H4 (cell line): ENCODE results near the gene DHX9. TPM values are rescaled to one million over a fixed set of nuclear protein-coding genes. Genes with fewer than 3 reads are reported as not detected.

Experiments used
- DNase-seq: peaks from one replicate; pipeline ENCODE4 v3.0.0-alpha.2; 2015; ENCODE audit warnings: low spot score
- total RNA-seq: library from RNA; depleted of rRNA; stranded (reverse); fragments of >200 nt; shearing (Covaris generic); gene quantifications from 2 replicates; pipeline ENCODE4 v1.2.3, GENCODE V29; 2014

DHX9 gene
- total RNA-seq, 1 experiment from 2014 or later = 142 TPM

- DNase-seq = no peak
Observed at GRCh38 chr1:182841368-182841988, 2.3 kb downstream of the DHX9 start.

DNA sequence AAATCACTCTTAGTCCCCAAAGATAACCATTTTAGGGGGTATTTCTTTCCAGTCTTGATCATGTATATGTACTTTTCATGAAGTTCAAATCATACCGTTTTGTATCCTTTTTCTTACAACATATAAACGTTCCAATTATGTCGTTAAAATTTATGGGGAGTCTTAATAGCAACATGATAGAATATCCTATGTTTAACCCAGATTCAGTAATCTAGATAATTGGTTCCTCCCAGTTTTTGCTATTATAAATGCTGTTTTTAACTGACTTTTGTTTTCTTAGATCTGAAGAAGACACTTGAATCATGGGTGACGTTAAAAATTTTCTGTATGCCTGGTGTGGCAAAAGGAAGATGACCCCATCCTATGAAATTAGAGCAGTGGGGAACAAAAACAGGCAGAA is 3.1 kb downstream of the DHX9 start:
- no peak for DNase-seq

- DNase-seq = no peak
Observed at GRCh38 chr1:182845379-182845778, 6.2 kb downstream of the DHX9 start.

- no peak for DNase-seq
Observed at GRCh38 chr1:182845894-182846293, 6.7 kb downstream of the DHX9 start.

DNA sequence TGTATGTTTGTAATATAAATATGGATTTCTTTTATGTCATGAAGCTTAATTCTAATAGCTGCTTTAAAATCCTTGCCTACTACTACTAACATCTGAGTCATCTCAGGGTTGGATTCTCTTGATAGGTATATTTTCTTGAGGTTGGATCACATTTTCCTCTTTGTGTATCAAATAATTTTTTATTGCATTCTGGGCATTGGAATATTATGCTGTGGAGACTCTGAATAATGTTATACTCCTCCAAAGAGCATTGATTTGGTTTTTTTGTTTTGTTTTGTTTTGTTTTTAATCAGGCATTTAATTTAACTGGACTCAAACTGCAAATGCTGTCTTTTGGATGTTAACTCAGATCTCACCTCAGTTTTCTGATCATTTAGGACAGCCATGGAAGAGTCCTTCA is 8.0 kb downstream of the DHX9 start:
- DNase-seq = no peak

GRCh38 chr1:182848736-182849135 is 9.6 kb downstream of the DHX9 start:
- DNase-seq = no peak

GRCh38 chr1:182850319-182850718 is 11.2 kb downstream of the DHX9 start:
- no peak for DNase-seq

DNA sequence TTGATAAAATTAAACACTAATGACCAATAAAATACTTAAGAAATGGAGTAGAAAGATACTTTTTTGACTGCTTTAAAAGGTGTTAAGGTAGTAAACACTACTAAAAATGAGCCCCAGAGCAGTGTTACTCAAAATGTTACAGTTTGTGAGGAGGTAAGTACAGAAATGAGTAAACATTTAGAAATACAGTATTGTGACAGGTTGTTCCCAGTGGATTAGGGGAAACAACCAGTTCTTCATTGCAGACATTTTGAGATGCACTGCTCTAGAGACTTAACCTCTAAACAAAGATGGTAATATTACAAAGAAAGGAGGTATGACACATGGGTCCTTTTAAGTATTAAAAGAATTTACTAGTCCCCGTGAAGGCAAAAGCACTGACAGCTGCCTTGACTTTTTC is 12.7 kb downstream of the DHX9 start:
- no peak for DNase-seq

- no peak for DNase-seq
Observed at GRCh38 chr1:182855911-182856310, 16.8 kb downstream of the DHX9 start.

GRCh38 chr1:182857212-182857611 is 18.1 kb downstream of the DHX9 start:
- no peak for DNase-seq

DNA sequence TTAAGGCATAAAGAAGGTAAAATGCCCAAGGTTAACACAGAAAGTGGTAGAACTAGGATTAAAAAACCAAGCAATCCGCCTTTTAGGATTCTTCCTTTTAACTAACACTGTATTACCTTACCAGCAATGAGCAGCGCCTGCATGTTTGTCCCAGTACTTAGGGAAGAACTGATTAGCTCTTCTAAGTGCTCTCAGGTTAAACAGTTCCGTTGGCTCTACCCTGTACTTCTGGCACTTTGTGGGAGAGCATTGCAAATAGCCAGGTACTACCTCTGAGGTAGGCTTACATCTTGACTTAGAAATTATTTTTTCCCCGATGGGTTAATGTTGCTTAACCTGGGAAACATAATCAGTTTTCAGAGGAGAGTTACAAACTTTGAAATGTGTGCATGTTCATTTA is 21.5 kb downstream of the DHX9 start:
- DNase-seq = no peak

DNA sequence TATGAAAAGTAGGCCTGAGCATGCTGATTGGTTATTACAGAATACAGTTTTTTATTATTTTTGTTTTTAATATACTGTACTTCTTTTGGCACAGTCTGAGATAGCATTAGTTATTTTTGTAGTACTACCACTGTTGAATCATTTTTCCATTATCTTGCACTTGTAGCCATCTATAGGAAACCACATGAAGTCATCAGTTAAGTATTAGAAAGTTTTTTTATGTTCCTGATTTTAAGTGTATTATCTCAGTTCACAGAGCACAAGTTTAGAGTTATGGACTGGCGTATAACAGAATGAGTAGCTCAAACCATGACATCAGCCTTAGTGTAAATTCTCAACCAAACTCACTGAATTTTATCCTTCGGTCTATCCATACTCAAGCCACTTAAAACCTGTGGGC is 22.8 kb downstream of the DHX9 start:
- no peak for DNase-seq

DNA sequence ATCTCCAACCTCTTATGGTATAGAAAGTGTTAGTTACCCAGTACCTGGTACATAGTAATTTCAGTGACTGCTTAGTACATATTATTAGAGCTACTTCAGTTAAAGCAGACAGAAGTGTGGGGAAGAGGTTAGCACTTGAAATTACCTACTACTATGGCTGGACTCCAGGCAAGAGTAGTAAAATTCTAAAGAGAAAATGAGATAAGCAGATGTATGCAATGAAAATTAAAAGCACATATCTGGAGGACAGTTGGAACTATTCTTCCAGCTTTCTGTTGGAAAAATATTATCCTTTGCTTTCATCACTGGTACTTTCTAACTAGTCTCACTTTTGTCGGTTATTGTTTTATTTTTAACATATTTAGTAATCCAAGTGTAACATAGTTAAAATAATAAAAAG is 23.7 kb downstream of the DHX9 start:
- no peak for DNase-seq

- DNase-seq = no peak
Observed at GRCh38 chr1:182863940-182864339, 24.8 kb downstream of the DHX9 start.

- no peak for DNase-seq
Observed at GRCh38 chr1:182867861-182868260, 28.7 kb downstream of the DHX9 start.

DNA sequence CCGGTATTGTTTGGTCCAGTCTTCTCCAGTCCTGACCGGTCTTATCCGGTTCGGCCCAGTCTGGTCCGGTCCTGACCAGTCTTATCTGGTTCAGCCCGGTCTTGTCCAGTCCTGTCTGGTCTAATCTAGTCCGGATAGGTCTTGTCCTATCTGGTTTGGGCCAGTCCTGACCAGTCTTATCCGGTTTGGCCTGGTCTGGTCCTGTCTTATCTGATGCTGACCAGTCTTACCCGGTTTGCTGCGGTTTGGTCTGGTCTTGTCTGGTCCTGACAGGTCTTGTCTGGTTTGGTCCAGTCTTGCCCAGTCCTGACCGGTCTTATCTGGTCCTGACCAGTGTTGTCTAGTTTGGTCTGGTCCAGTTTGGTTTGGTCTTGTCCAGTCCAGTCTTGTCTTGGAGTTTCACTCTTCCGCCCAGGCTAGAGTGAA is 30.1 kb downstream of the DHX9 start:
- DNase-seq = no peak

GRCh38 chr1:182872881-182873280 is 33.7 kb downstream of the DHX9 start:
- no peak for DNase-seq

DNA sequence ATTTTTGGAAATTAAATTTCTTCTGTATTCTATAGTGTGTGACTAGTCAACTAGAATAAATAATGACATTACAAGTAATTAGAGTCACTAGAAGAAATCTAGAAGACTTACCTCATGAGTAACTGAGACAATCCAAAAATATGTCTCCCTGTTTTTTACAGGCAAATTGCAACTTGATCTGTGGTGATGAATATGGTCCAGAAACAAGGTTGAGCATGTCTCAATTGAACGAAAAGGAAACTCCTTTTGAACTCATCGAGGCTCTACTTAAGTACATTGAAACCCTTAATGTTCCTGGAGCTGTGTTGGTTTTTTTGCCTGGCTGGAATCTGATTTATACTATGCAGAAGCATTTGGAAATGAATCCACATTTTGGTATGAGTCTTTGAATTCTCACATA is 36.7 kb downstream of the DHX9 start:
- DNase-seq = no peak

DNA sequence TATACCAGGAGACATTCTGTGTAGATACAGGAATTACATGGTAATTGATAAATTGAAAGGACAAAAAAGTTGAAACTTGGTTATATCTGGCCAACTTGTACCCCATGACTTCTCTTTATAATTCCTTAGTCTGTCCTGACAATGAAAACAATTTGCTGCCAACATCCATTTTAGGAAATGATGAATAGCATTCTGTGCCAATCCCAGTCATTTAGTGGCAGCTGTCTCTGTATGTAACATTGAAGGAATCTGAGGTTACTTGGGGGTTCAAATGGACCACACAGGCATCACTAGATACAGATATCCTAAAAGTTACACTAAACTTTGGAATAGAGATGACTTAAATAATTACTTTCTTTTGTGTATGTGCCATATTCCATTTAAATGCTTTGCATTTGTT is 38.2 kb downstream of the DHX9 start:
- DNase-seq = no peak

GRCh38 chr1:182877842-182878241 is 38.7 kb downstream of the DHX9 start:
- DNase-seq = no peak

DNA sequence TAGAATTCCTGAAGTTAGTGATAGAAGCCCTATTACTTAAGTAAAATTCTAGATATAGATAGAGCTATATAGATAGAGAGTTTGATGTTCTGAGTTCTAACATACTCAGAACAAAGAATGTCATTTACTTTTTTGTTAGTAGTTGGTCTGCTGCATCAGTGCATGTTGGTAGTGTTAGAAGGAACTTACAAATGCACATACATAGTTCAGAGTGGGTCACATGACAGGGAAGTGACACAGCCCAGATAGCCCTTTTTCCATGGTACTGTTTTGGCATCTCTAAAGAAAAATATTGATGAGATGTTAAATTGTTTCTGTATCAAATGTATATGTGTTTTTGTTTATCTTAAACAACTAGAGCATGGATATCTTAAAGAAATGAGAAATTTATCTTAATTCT is 45.7 kb downstream of the DHX9 start:
- DNase-seq = no peak

DNA sequence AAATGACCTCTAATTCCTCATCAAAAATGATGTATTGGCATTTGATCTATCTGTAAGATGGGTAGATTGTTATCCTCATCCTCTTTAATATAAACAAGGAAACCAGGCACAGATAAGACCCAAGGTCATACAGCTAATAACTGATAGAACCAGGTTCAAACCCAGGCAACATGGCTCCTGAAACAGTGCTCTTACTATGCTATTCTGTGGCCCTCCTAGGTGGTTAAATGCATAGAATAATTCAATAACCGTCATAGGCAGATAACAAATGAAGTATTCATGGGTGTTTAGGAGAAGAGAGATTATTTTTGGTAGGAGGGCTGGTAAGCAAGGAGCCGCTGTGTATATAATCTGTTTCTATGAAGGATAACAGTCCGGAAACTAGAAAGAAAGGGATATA is 46.4 kb downstream of the DHX9 start:
- DNase-seq = no peak

DNA sequence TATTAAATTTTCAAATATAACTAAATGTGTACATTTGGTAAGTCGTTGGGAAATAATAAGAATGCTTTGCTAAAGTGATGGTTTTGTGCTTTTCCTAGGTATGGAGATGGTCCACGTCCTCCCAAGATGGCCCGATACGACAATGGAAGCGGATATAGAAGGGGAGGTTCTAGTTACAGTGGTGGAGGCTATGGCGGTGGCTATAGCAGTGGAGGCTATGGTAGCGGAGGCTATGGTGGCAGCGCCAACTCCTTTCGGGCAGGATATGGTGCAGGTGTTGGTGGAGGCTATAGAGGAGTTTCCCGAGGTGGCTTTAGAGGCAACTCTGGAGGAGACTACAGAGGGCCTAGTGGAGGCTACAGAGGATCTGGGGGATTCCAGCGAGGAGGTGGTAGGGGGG is 47.8 kb downstream of the DHX9 start:
- no peak for DNase-seq

DNA sequence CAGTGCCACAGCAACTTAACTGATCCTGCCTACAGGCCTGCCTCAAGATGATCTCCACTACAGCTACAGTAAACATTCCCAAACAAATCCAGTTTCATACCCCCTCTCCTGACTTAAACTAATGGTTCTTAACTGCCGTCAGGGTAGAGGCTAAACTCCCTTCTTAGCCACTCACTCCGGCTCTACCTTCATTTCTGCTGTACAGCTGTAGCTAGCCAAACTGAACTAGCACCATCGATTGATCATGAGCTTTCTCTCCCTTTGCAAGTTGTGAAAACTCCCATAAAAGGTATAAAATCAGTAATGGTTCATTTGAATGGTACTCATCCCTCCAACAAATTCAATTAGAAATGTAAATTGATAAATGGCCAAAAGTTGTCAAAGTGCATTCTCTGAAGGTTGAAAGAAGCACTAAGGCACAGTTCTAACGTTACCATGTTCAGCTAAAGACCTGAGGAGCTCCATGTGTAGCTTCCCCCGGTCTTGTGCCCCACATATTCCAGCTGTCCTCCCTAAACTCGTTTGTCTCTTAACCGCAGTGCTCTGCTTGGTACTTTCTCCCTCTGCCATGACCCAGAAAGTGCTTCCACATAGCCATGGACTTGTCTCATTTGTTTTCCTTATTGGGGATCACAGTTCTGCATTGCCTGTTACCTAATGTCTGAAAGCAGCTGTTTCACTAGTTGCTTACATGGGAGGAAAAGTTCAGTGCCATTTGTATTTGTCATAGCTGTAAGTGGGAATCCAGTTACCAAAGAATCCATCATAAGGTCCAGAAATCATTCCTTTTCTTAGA is 49.8 kb downstream of the DHX9 start:
- no peak for DNase-seq
